GM12891 (cell line): ENCODE data around the gene TRMT10A.

Source experiments
- DNase-seq: peaks from one replicate; pipeline ENCODE4 v3.0.0; 2011; ENCODE audit warnings: low spot score; ENCODE audit not compliant: insufficient read length
- FAIRE-seq: peaks from 2 replicates; lab custom pipeline; 2011; peaks lifted over from hg19 to GRCh38; lab: Jason Lieb, UNC
- PAX5 ChIP-seq: IDR thresholded peaks from 2 replicates; pipeline ENCODE4 v1.6.1; 2011; ENCODE audit warnings: low read length, moderate library complexity, mild to moderate bottlenecking; ENCODE audit not compliant: insufficient read depth, severe bottlenecking
- POLR2A ChIP-seq: IDR thresholded peaks from 2 replicates; pipeline ENCODE4 v1.6.1; 2011; ENCODE audit warnings: low read depth, low read length, control low read depth
- POLR2AphosphoS5 ChIP-seq: IDR thresholded peaks from 2 replicates; pipeline ENCODE4 v1.6.1; 2011; ENCODE audit warnings: low read depth, low read length, control low read depth
- POU2F2 ChIP-seq: IDR thresholded peaks from 2 replicates; pipeline ENCODE4 v1.6.1; 2011; ENCODE audit warnings: low read depth, mild to moderate bottlenecking, control low read depth, low read length, moderate library complexity
- SPI1 ChIP-seq: IDR thresholded peaks from 2 replicates; pipeline ENCODE4 v1.6.1; 2011; ENCODE audit warnings: low read depth, low read length, control low read depth
- TAF1 ChIP-seq: IDR thresholded peaks from 2 replicates; pipeline ENCODE4 v1.6.1; 2011; ENCODE audit warnings: low read depth, low read length, control low read depth

The TRMT10A gene

GRCh38 chr4:99587803-99588202, 24.0 kb upstream of the TRMT10A start:
- no peak for TF ChIP-seq POU2F2
- DNase-seq, result no peak
- no peak for FAIRE-seq

- DNase-seq (no peak), FAIRE-seq (no peak)
- TF ChIP-seq SPI1, result no peak
- no peak for TF ChIP-seq POLR2A
- TF ChIP-seq PAX5, result no peak
- TF ChIP-seq POLR2AphosphoS5, result no peak
- no peak for TF ChIP-seq TAF1
- TF ChIP-seq POU2F2, result no peak
Measured at GRCh38 chr4:99587309-99587708, 23.5 kb upstream of the TRMT10A start.

GRCh38 chr4:99586797-99587196, 23.0 kb upstream of the TRMT10A start:
- TF ChIP-seq PAX5, result no peak
- no peak for TF ChIP-seq POLR2AphosphoS5
- no peak for TF ChIP-seq POLR2A
- no peak for TF ChIP-seq TAF1
- TF ChIP-seq SPI1, result no peak
- TF ChIP-seq POU2F2, result no peak
- no peak for FAIRE-seq
- DNase-seq, result no peak

GRCh38 chr4:99586322-99586721, 22.5 kb upstream of the TRMT10A start:
- DNase-seq, result no peak
- no peak for FAIRE-seq
- TF ChIP-seq PAX5 (no peak), POLR2AphosphoS5 (no peak), SPI1 (no peak), POLR2A (no peak), POU2F2 (no peak), TAF1 (no peak)

- FAIRE-seq (no peak), DNase-seq (no peak)
- no peak for TF ChIP-seq POU2F2
- TF ChIP-seq POLR2A, result no peak
- no peak for TF ChIP-seq PAX5
- no peak for TF ChIP-seq TAF1
- TF ChIP-seq SPI1, result no peak
- no peak for TF ChIP-seq POLR2AphosphoS5
Measured at GRCh38 chr4:99585516-99585915, 21.7 kb upstream of the TRMT10A start.

GRCh38 chr4:99578714-99579113, 14.9 kb upstream of the TRMT10A start:
- FAIRE-seq, result no peak
- TF ChIP-seq POLR2AphosphoS5, result no peak
- TF ChIP-seq PAX5, result no peak
- no peak for TF ChIP-seq POLR2A
- no peak for TF ChIP-seq SPI1
- no peak for TF ChIP-seq POU2F2
- no peak for TF ChIP-seq TAF1

GRCh38 chr4:99574530-99575324, 10.9 kb upstream of the TRMT10A start, which contains the start of gene MTTP:
TSS of gene MTTP (plus strand) at chr4:99574824. CDS start at chr4:99574910, 86 bp downstream.
- FAIRE-seq, result no peak

More at GRCh38 chr4:99578714-99579113, 14.9 kb upstream of the TRMT10A start:
- DNase-seq, result no peak

GRCh38 chr4:99573735-99574368, 10.0 kb upstream of the TRMT10A start:
- TF ChIP-seq POU2F2 (no peak), SPI1 (no peak)
- no peak for DNase-seq
- no peak for FAIRE-seq

More at GRCh38 chr4:99574530-99575324, 10.9 kb upstream of the TRMT10A start, which contains the start of gene MTTP:
- TF ChIP-seq POLR2AphosphoS5, result no peak
- peak; percentile 88 for TF ChIP-seq SPI1
- DNase-seq, result no peak

- no peak for FAIRE-seq
- no peak for TF ChIP-seq PAX5
- TF ChIP-seq TAF1, result no peak
- TF ChIP-seq POU2F2, result no peak
- TF ChIP-seq POLR2AphosphoS5, result no peak
- no peak for TF ChIP-seq SPI1
- TF ChIP-seq POLR2A, result no peak
- DNase-seq, result no peak
Measured at GRCh38 chr4:99572527-99573240, 8.8 kb upstream of the TRMT10A start.
